Measurements from ENCODE around the gene B3GNT9.
A peak's percentile ranks its signal among the peaks of the same experiment; 100 is the strongest.

B3GNT9 gene

DNA sequence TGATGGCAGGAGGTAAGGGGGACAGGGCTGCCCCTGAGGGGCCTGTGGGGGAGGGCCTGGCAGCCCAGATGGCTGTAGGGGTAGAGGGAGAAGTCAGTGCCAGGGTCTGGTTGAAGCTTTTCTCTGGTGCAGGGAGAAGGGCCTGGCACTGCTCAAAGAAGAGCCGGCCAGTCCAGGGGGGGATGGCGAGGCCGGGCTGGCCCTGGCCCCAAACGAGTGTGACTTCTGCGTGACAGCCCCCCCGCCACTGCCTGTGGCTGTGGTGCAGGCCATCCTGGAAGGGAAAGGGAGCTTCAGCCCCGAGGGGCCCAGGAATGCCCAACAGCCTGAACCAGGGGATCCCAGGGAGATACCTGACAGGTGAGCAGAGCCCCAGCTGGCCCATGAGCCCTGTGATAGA is 16.8 kb upstream of the B3GNT9 start:
- FAIRE-seq, result no peak
- DNase-seq (ENCODE audit: low spot score), result no peak

- no peak for DNase-seq (ENCODE audit: low spot score)
- FAIRE-seq, result no peak
Measured at GRCh38 chr16:67166598-67167168, 15.9 kb upstream of the B3GNT9 start.

DNA sequence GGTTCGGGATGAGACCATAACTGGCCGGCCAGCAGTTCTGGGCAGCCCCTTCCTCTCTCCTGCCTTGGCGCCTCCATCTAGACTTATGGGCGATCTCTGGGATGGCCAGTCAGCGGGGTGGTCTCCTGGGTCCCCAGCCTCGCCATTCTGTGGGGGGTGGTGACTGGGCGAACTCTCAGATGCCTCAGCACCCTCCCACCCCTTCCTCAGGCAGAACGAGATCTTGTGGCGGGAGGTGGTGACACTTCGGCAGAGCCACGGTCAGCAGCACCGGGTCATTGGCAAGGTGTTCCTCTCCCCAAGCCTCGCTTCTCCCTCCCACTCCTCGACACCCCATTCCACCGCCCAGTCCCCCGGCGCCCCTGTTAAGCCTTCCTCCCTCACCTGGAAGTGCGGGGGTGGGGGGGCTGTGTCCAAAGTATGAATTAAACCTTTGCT is 15.3 kb upstream of the B3GNT9 start:
- no peak for FAIRE-seq
- no peak for DNase-seq (ENCODE audit: low spot score)

GRCh38 chr16:67165121-67166078 is 14.6 kb upstream of the B3GNT9 start:
- FAIRE-seq (no peak), DNase-seq (ENCODE audit: low spot score) (no peak)

DNA sequence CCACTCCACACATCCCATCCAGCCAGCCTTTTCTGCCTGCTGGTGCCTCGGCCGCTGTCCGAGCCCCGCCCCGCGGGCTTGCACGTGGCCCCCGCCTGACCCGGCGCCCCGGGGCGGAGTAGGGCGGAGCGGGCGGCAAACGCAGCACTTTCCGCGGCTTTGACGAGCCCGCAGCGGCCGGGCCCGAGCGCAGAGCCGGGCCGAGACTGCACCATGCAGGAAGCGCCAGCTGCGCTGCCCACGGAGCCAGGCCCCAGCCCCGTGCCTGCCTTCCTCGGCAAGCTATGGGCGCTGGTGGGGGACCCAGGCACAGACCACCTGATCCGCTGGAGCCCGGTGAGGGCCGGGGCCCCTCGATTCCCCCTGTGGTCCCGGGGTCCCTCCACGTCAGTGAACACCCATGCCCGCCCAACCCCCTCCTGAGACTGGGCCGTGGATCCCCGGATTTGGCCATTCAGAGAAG is 13.8 kb upstream of the B3GNT9 start, which contains the start of gene HSF4:
HSF4 (plus strand) TSS at position 147 of the 463 bp plus-strand sequence; CDS start at position 214, 67 bp downstream.
- no peak for DNase-seq (ENCODE audit: low spot score)
- no peak for FAIRE-seq

GRCh38 chr16:67163999-67164558 is 13.3 kb upstream of the B3GNT9 start:
- FAIRE-seq, result no peak
- DNase-seq (ENCODE audit: low spot score), result no peak

DNA sequence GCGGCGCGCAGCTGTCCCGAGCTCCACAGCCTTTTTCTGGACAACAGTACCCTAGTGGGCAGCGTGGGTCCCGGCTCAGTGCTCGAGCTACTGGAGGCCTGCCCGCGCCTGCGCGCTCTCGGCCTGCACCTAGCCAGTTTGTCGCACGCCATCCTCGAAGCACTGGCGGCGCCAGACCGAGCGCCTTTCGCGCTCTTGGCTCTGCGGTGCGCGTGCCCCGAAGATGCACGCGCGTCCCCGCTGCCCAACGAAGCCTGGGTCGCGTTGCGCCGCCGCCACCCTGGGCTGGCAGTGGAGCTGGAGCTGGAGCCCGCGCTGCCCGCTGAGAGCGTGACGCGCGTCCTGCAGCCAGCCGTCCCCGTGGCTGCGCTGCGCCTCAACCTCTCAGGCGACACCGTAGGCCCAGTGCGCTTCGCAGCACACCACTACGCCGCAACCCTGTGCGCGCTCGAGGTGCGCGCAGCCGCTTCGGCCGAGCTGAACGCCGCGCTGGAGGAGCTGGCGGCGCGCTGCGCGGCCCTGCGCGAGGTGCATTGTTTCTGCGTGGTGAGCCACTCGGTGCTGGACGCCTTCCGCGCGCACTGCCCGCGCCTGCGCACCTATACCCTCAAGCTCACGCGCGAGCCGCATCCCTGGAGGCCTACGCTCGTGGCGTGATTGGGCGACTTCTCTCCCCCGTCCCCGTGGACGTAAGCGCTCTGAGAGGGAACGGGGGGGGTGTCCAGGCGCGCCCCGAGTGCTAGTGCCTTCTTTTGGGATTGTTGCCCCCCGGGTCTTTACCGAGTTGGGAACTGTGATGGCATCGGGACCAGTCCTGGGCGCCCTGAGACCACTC is 12.6 kb upstream of the B3GNT9 start:
- DNase-seq (ENCODE audit: low spot score), result no peak

DNA sequence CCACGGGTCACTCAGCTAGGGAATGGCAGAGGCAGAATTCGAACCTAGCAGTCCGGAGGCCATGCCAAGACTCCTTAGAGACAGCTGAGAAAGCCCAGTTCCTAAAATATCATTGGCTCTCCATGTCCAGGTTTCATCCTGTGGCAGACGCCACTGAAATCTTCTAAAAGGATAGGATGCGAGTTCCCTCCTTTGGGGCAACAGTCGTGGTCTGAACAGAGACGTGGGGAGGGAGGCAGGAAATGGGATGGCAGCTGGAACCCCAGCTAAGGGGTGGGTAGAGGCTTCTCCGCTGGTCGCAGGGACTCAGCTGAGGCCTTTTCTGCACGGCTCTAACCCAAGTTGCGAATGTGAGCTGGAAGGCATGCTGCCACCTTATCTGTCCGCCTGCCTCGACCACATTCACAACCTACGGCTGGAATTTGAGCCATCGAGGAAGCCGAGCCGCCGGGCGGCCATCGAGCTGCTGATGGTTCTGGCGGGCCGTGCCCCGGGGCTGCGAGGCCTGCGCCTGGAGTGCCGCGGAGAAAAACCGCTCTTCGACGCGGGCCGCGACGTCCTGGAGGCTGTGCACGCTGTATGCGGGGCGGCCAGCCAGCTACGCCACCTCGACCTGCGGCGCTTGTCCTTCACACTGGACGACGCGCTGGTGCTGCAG is 11.8 kb upstream of the B3GNT9 start:
- DNase-seq (ENCODE audit: low spot score) (no peak), FAIRE-seq (no peak)

More for the DNA sequence above, 12.6 kb upstream of the B3GNT9 start:
- no peak for FAIRE-seq

- DNase-seq (ENCODE audit: low spot score) (no peak), FAIRE-seq (no peak)
Measured at GRCh38 chr16:67161595-67162058, 10.8 kb upstream of the B3GNT9 start.

DNA sequence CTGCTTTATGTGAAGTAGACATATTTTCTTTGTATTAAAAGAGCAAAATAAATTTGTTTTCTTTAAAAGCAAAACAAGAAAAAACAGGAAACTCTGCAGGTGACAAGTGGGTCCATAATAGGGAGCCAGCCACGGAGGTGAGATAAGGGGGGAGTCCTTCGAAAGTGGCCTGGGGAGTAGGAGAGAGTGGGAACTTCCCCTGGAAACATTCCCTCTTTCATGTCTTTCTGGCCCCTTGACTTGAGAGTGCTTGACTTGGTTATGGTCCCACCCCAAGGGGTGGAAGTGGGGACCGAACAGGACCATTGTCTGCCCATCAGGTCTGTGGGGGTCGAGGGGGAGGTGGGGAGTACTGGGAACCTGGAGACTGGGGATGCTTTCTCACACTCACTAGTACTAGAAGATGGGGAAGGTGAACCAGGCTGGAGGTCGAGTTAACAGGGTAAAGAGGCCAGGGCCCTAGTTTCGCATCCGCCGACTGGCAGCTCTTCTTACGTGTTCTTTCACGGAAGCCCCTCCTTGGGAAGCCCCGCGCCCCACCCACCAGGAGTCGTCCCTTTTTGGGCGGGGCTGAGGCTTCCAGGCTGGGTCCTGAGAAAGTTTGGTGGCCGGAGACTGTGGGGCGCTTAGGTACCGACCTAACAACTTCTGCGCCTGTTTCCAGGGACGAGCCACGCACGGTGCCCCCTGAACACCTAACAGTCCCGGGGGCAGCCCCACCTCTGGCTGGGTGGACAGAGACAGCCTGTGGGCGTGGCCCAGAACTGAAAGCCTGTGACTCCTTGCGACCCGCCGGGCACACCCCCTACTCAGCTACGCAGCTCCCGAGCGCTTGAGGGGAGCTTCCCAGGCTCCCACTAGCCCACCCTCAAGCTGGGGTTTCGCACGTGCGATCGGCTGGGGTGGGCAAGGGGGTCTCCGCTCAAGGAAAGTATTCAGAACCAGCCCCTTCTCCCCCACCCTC is 8.1 kb upstream of the B3GNT9 start:
- DNase-seq (ENCODE audit: low spot score) (peak; percentile 51), FAIRE-seq (no peak)

- DNase-seq (ENCODE audit: low spot score), result no peak
- no peak for FAIRE-seq
Measured at GRCh38 chr16:67157892-67158635, 7.3 kb upstream of the B3GNT9 start.

DNA sequence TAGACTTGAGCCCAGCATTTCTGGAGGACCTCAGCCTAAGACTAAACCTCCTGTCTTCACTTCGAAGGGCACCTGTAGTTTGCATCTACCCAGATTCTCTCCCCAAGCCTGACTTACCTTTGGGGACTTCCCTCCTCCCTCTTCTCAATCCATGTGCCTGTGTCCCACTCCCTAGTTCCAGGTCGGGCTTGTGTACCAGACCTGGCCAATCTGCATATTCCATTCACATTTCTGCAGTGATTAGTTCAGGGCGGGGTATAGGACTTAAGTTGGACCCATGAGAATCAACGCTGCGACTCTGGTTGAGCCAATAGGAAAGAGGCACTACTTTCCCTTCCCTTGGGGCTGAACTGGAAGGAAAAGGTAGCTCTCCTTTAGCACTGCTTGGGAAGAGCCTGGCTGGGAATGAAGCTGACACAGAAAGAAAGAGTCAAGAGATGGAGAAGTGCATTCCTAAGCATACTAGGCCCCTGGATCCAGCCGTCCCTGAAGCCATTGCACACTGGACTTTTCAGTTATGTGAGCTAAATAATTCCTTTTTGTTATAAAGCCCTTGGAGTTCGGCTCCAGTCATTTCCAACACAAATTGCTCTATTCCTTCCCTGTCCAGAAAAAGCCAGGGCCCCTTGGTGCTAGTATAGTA is 6.4 kb upstream of the B3GNT9 start:
- no peak for DNase-seq (ENCODE audit: low spot score)
- no peak for FAIRE-seq

GRCh38 chr16:67156143-67156844 is 5.5 kb upstream of the B3GNT9 start:
- no peak for DNase-seq (ENCODE audit: low spot score)
- FAIRE-seq, result no peak

GRCh38 chr16:67155295-67156142 is 4.7 kb upstream of the B3GNT9 start:
- DNase-seq (ENCODE audit: low spot score) (peak; percentile 82), FAIRE-seq (no peak)

GRCh38 chr16:67154578-67155294 is 3.9 kb upstream of the B3GNT9 start:
- FAIRE-seq (no peak), DNase-seq (ENCODE audit: low spot score) (no peak)

Measured in urothelium cell line (cell line).